ENCODE measurements around the gene SAMD4B.
A peak's percentile ranks its signal among the peaks of the same experiment; 100 is the strongest.

- TF ChIP-seq CTCF (IDR thresholded peaks at IDR 0.05) (peak; percentile 84 to 94 (median 89)), POLR2A (IDR thresholded peaks at IDR 0.05) (peak; percentile 78), EP300 (IDR thresholded peaks at IDR 0.05) (peak; percentile 74)
Measured at GRCh38 chr19:39341719-39342604, at the start of gene SAMD4B.
